ENCODE results near the gene LFNG.

The LFNG gene

GRCh38 chr7:2504128-2504888, 15.3 kb upstream of the LFNG start:
- DNase-seq = no peak

DNA sequence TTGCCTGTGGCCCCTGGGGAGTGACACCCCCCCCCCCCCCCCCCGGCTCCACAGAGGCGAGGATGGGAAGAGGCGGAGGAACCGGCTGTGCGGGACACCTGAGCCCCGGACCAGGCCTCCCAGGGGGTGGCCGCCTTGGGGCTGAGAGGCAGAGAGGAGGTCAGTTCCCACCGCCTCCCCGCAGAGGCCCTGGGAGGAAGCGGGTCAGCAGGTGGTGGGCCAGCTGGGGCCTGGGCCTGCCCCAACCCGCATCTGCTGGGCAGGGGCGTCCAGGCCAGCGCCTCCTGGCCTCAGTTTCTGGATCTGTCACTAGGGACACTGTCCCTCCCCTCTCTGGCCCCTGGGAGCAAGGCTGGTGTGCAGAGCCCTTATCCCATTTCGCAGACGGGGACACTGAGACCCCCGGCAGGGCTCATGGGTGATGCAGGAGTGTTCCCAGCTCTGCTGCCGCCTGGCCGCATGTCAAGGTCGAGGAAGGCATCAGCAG, 14.6 kb upstream of the LFNG start:
- DNase-seq = no peak

- DNase-seq = no peak
Measured at GRCh38 chr7:2505401-2505800, 14.2 kb upstream of the LFNG start.

DNA sequence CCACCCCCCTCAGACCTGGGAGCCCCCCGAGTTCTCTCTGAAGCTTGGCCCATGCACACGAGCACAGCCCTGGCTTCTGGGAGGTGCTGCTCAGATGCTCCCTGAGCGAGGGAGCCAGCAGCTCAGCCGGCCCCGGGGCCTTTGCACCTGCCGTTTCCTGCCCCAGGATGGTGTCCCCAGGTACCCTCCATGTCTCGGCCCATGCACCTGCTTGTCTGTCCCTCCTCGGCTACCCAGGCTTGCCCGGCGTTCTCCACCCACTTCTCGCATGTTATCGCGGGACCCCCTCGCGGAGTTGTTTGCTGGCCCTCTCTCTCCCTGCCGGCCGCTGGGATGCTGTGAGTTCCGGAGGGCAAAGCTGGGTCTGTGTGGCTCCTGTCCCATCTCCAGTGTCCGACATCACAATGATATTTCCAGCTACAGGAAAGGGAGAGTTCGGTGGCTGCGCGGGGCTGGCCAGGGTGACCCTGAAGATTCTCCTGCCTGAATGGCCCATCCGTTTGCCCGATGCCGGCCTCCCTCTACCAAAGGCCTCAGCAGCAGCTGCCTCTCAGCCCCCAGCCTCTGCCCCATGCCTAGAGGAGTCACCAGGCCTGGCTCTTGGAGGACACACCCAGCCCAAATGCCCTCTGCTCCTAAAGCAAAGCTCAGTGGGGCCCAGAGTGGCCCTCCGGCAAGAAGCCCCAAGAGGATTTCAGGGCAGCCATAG, 12.2 kb upstream of the LFNG start:
- DNase-seq = no peak

DNA sequence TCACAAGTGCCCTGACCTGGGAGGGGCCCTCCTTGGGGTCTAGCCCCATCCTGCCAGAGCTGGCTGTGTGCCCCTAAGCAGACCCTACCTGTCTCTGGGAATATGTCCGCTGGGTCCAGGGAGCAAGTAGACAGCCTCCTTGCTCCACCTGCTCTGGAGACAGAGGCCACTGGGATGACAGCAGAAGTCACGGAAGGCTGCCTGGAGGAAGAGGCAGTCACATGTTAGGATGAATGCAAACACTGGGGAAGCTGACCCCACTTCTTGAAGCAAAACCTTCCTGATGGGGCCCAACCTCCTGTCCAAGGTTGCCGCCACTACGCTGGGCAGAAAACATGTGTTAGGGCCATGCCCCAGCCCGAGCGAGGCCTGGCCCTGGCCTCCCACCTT, 11.7 kb upstream of the LFNG start:
- no peak for DNase-seq

GRCh38 chr7:2508327-2509215, 11.0 kb upstream of the LFNG start:
- no peak for DNase-seq

- DNase-seq = no peak
Measured at GRCh38 chr7:2509298-2509906, 10.2 kb upstream of the LFNG start.

GRCh38 chr7:2510130-2510776, 9.3 kb upstream of the LFNG start:
- DNase-seq = no peak

DNA sequence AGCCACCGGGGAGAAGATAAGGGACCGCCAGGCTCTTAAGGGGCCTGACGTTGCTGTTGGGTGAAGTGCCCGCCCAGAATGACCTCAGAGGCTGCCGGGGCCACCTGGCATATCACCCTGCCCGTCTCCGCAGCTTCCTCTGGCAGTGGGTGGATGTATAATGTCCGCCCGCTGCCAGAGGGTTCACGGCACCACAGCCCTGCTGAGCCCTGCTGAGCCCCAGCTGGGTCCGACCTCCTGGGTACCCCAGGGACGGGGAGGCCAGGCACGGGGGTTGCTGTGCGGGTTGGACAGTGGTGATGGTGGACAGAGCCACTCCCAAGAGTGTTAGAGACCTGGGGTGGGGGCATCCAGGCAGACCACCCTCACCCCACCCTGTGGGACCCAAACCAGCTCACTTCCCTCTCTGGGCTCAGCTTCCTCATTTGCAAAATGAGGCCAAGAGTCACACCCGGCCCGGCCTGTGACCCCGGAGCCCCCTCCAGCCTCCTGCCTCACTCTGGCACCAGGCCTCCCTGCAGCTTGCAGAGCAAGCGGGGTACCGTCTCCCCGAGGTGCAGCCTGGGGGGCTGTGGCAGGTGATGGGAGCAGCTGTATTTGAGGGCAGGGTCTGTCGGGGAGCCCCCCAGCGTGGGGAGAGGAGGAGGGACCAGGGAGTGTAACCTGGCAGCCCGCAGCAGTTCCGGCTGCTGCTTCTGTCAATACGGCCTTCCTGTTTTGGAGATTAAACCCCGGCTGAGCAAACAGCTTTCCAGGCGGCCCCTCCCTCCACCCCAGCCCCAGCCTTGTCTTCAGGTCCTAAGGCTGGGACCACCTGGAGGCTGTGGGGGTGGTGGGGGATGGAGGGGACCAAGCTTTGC, 8.4 kb upstream of the LFNG start:
- DNase-seq = no peak

- DNase-seq = no peak
Measured at GRCh38 chr7:2511769-2512168, 7.8 kb upstream of the LFNG start.

- DNase-seq = no peak
Measured at GRCh38 chr7:2512179-2512661, 7.4 kb upstream of the LFNG start.

DNA sequence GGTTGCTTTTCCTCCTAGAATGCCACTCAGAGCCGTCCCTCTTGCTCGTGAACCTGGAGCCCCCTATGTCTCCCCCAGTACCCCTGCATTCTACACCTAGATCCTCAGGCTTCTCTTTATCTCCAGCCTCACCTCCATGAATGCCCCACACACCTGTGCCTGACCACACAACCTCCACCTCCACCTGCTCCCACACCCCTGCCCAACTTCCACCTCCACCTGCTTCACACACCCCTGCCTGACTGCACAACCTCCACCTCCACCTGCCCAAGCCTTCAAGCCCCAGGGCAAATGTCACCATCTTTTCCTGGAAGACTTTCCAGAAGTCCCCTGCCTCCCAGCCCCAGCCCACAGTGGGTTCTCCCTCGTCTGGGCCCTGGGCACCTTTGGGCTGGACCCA, 6.9 kb upstream of the LFNG start:
- DNase-seq = no peak

- no peak for DNase-seq
Measured at GRCh38 chr7:2513702-2514101, 5.9 kb upstream of the LFNG start.

- DNase-seq = no peak
Measured at GRCh38 chr7:2514473-2515423, 4.8 kb upstream of the LFNG start.

GRCh38 chr7:2515424-2516193, 4.0 kb upstream of the LFNG start:
- no peak for DNase-seq

- no peak for DNase-seq
Measured at GRCh38 chr7:2516194-2516555, 3.4 kb upstream of the LFNG start.

DNA sequence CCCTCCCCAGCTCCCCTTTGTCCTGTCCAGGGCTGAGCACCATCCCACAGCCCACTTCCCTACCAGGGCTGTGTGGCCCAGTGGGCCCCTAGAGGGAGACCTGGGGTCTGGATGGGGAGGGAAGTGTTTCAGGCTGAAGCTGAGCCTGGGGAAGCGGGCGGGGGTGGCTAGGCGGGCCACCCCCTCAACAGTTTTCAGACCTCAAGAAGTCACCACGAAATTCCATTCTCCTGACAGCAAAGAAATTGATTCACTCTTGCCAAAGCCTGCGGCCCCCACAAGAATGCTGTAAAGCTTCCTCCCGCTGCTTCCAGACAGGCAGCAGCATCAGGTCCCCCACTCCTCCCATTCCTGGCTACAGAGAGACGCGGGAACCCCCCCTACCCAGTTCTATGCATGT, 2.5 kb upstream of the LFNG start:
- DNase-seq = no peak

DNA sequence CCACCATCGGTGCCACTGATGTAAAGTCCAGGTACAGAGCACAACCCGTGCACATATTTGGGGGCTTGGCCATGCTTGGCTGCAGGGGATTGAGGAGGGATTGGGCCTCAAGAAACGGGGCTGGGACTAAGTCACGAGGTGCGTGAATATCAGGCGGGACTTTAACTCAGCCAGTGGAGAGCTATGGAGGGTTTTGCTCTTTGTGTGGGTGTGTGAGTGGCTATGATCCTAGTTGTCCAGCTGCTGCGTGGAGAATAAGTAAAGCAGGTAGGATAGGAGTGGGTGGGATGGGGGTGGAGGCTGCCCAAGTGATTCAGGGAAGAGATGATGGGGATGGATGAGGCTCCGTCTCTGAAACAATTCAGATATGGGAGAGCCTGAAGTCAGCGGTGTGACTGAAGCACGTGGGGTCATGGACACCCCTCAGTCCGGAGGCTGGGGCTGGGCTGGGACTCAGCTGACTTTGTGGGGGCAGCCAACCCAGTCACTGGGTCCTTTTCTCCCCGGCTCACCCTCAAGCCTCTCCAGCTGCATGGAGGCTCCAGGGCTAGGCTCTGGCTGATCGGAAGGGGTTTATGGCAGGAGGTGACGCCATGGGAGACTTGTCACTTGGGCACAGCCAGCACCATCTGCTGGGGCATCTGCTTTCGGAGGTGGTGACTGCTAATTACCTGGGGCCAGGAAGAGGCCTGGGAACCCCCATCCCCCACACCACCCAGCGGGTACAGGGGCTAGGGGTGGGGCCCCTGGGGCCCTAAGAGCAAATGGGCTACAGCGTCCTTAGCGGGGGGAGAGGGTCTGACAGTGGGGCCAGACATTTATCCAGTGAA, 1.7 kb upstream of the LFNG start:
- no peak for DNase-seq

GRCh38 chr7:2518737-2519118, 846 bp upstream of the LFNG start:
- no peak for DNase-seq
